GM18520 (cell line): ENCODE measurements around the gene VBP1.
A peak's percentile ranks its signal among the peaks of the same experiment; 100 is the strongest.
"Not testable (repeated sequence)": the region's sequence is repeated elsewhere in the genome, so short reads cannot be mapped to it uniquely, and the experiment has no call there.

ENCODE experiments used
- ATAC-seq: cut with Tn5 transposase; IDR thresholded peaks from one replicate; pipeline ENCODE4 v1.9.1; 2021; ENCODE audit not compliant: unreplicated experiment

The VBP1 gene

GRCh38 chrX:155263854-155264628, 47.8 kb downstream of the VBP1 start, which contains the start of gene RAB39B:
Gene RAB39B (minus strand): TSS chrX:155264491. CDS start chrX:155264288, 203 bp downstream.
- ATAC-seq, result peak; percentile 91

GRCh38 chrX:155266439-155266838, 50.2 kb downstream of the VBP1 start:
- no peak for ATAC-seq

GRCh38 chrX:155267995-155268394, 51.7 kb downstream of the VBP1 start:
- not testable (repeated sequence) for ATAC-seq

- no peak for ATAC-seq
Measured at GRCh38 chrX:155270969-155271368, 54.7 kb downstream of the VBP1 start.

- no peak for ATAC-seq
Measured at GRCh38 chrX:155279873-155280272, 63.6 kb downstream of the VBP1 start.
